ENCODE results near the gene PEF1. TPM values are rescaled to one million over a fixed set of nuclear protein-coding genes. Genes with fewer than 3 reads are reported as not detected.

Gene PEF1
- total and polyA plus RNA-seq, 2 donors (not counting 3 experiments of a cell fraction or from before 2014, with no cell fraction given): 73.3 to 161 TPM

DNA sequence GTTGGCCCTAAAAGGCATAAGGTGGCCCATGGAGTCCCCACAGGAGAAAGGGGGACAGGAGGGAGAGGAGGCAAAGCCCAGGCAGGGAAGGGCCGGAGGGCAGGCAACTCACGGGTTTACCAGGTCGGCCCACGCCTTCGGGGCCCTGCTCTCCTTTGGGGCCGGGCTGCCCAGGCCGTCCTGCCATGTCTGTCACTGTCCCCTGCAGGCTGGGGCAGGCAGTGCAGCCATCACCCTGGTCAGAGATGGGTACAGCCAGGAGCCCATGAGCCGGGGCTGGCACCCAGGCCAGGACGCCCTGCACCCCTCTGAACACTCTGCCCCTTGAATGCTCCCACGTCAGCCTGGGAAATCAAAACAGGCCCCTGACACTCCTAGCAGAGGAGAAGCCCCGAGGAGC lies 39.3 kb upstream of the PEF1 start:
- Histone ChIP-seq H3K79me2 (ENCODE audit: control insufficient read depth, insufficient read depth, low read length) (no peaks in the 10 kb centered on the region), H2AFZ (ENCODE audit: low read depth, low read length) (no peak overlapping the region), H3K4me3 (replicated peaks in 1 of 3; ENCODE audit: insufficient read depth in 1 of 3, low read depth in 1 of 3, low read length in 3 of 3) (no peak overlapping the region), H3K9me1 (replicated peaks; ENCODE audit: control insufficient read depth, extremely low read depth, insufficient read depth, low read length) (no peaks in the 10 kb centered on the region), H3K36me3 (ENCODE audit: control insufficient read depth in 2 of 2, extremely low read depth in 1 of 2, insufficient read depth in 2 of 2, low read length in 2 of 2) (no peaks in the 10 kb centered on the region), H3K9ac (replicated peaks; ENCODE audit: extremely low read depth, insufficient read depth, low read length) (no peak overlapping the region), H3K9me3 (replicated peaks; ENCODE audit: control insufficient read depth, insufficient read depth, low read length) (no peaks in the 10 kb centered on the region), H3K4me2 (ENCODE audit: insufficient read depth, low read length) (no peak overlapping the region), H3K4me1 (ENCODE audit: control insufficient read depth, extremely low read depth, insufficient read depth, low read length) (peaks cover 19% of the 10 kb centered on the region), H3K27ac (ENCODE audit: insufficient read depth, low read depth, low read length) (no peak overlapping the region), H4K20me1 (replicated peaks; ENCODE audit: control insufficient read depth, extremely low read depth, insufficient read depth, low read length) (no peaks in the 10 kb centered on the region), H3K27me3 (ENCODE audit: control insufficient read depth in 2 of 2, insufficient read depth in 2 of 2, low read length in 2 of 2) (no peaks in the 10 kb centered on the region)
- no TSS peak for BruUV-seq (replicated peaks)
- CTCF ChIA-PET: interaction anchor here (0.7 to 2.9 kb wide), 6 partner anchors 17 to 105 kb away, joined by 3 to 15 read pairs (median 4); no protein-coding TSS in a partner anchor
- intact Hi-C loops (cut with micrococcal nuclease) (no loop called here), dilution Hi-C loops (cut with MboI; ENCODE audit: extremely low pct_ligation_motif_present, low sequenced_read_pairs) (no loop called here)
- POLR2A ChIA-PET: no interaction called here
- DNase-seq (ENCODE audit: low read depth, low spot score) (no peak), FAIRE-seq (no peak)
- TF ChIP-seq, protein P1, sequence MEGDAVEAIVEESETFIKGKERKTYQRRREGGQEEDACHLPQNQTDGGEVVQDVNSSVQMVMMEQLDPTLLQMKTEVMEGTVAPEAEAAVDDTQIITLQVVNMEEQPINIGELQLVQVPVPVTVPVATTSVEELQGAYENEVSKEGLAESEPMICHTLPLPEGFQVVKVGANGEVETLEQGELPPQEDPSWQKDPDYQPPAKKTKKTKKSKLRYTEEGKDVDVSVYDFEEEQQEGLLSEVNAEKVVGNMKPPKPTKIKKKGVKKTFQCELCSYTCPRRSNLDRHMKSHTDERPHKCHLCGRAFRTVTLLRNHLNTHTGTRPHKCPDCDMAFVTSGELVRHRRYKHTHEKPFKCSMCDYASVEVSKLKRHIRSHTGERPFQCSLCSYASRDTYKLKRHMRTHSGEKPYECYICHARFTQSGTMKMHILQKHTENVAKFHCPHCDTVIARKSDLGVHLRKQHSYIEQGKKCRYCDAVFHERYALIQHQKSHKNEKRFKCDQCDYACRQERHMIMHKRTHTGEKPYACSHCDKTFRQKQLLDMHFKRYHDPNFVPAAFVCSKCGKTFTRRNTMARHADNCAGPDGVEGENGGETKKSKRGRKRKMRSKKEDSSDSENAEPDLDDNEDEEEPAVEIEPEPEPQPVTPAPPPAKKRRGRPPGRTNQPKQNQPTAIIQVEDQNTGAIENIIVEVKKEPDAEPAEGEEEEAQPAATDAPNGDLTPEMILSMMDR (IDR thresholded peaks at IDR 0.05; ENCODE audit: extremely low read depth in 1 of 2, insufficient read depth in 1 of 2, low read depth in 1 of 2, low read length in 2 of 2): peak; percentile 30 to 56
- TF ChIP-seq MYC (IDR thresholded peaks at IDR 0.05; ENCODE audit: low read depth, low read length): no peak

DNA sequence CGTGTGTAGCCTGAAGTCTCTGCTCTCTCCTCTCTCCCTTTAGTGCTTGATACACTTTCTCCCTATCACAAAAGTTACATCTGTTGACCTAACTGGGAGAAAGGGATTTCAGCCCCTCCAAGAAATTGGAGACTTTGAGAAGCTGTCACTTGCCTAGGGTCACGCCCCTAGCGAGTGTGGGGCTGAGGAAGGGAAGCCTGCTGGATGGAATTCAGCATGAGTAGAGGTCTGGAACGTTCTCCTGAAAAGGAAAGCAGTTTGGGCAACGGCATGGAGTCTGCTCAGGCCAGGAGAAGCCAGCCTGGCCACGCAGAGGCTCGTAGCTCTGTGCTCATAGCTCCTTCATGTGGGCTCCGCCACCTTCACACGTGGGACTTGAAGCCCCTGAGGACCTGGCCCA lies 36.7 kb upstream of the PEF1 start:
- peak overlapping the region; percentile 55 for H2AFZ ChIP-seq (ENCODE audit: low read depth, low read length)
- H3K9me3 ChIP-seq (replicated peaks; ENCODE audit: control insufficient read depth, insufficient read depth, low read length): no peaks in the 10 kb centered on the region
- H3K27ac ChIP-seq (ENCODE audit: insufficient read depth, low read depth, low read length): no peak overlapping the region
- H3K36me3 ChIP-seq (ENCODE audit: control insufficient read depth in 2 of 2, extremely low read depth in 1 of 2, insufficient read depth in 2 of 2, low read length in 2 of 2): no peaks in the 10 kb centered on the region
- no peak overlapping the region for H3K9ac ChIP-seq (replicated peaks; ENCODE audit: extremely low read depth, insufficient read depth, low read length)
- FAIRE-seq: no peak
- no TSS peak for BruUV-seq (replicated peaks)
- ChIA-PET CTCF (interaction anchor here (0.9 to 2.9 kb wide), 2 partner anchors 35 to 108 kb away, joined by 3 to 15 read pairs; no protein-coding TSS in a partner anchor), POLR2A (interaction anchor here (0.8 kb wide), 1 partner anchor 107 kb away, joined by 3 read pairs; no protein-coding TSS in a partner anchor)
- H3K9me1 ChIP-seq (replicated peaks; ENCODE audit: control insufficient read depth, extremely low read depth, insufficient read depth, low read length): no peaks in the 10 kb centered on the region
- peaks cover 19% of the 10 kb centered on the region for H3K4me1 ChIP-seq (ENCODE audit: control insufficient read depth, extremely low read depth, insufficient read depth, low read length)
- dilution Hi-C loops (cut with MboI; ENCODE audit: extremely low pct_ligation_motif_present, low sequenced_read_pairs): no loop called here
- TF ChIP-seq EZH2 (IDR thresholded peaks at IDR 0.05; ENCODE audit: borderline replicate concordance, low read depth, low read length, severe bottlenecking) (no peak), GATA2 (IDR thresholded peaks at IDR 0.05; ENCODE audit: insufficient read depth, insufficient read length, low read depth, low read length) (no peak), FOS (IDR thresholded peaks at IDR 0.05; ENCODE audit: borderline replicate concordance, insufficient read depth, low read length) (no peak)
- TF ChIP-seq, protein P2, sequence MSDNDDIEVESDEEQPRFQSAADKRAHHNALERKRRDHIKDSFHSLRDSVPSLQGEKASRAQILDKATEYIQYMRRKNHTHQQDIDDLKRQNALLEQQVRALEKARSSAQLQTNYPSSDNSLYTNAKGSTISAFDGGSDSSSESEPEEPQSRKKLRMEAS (IDR thresholded peaks at IDR 0.05; ENCODE audit: insufficient read depth, insufficient read length): no peak
- TF ChIP-seq, protein P1 (IDR thresholded peaks at IDR 0.05; ENCODE audit: extremely low read depth in 1 of 2, insufficient read depth in 1 of 2, low read depth in 1 of 2, low read length in 2 of 2): no peak
- no peak overlapping the region for H3K4me3 ChIP-seq (replicated peaks in 1 of 3; ENCODE audit: insufficient read depth in 1 of 3, low read depth in 1 of 3, low read length in 3 of 3)
- intact Hi-C loops (cut with micrococcal nuclease): no loop called here
- no peaks in the 10 kb centered on the region for H3K79me2 ChIP-seq (ENCODE audit: control insufficient read depth, insufficient read depth, low read length)
- no peaks in the 10 kb centered on the region for H4K20me1 ChIP-seq (replicated peaks; ENCODE audit: control insufficient read depth, extremely low read depth, insufficient read depth, low read length)
- no peaks in the 10 kb centered on the region for H3K27me3 ChIP-seq (ENCODE audit: control insufficient read depth in 2 of 2, insufficient read depth in 2 of 2, low read length in 2 of 2)
- H3K4me2 ChIP-seq (ENCODE audit: insufficient read depth, low read length): no peak overlapping the region
- no peak for DNase-seq (ENCODE audit: low read depth, low spot score)
